ENCODE data around the gene MUC4.
A peak's percentile ranks its signal among the peaks of the same experiment; 100 is the strongest.
"Not testable (repeated sequence)": the region's sequence is repeated elsewhere in the genome, so short reads cannot be mapped to it uniquely, and the experiment has no call there.

The MUC4 gene

DNA sequence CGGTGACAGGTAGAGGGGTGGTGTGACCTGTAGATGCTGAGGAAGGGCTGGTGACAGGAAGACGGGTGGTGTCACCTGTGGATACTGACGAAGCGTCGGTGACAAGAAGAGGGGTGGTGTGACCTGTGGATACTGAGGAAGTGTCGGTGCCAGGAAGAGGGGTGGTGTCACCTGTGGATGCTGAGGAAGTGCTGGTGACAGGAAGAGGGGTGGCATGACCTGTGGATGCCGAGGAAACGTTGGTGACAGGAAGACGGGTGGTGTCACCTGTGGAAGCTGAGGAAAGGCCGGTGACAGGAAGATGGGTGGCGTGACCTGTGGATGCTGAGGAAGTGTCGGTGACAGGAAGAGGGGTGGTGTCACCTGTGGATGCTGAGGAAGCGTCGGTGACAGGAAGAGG, 27.7 kb downstream of the MUC4 start:
- not testable (repeated sequence) for DNase-seq

DNA sequence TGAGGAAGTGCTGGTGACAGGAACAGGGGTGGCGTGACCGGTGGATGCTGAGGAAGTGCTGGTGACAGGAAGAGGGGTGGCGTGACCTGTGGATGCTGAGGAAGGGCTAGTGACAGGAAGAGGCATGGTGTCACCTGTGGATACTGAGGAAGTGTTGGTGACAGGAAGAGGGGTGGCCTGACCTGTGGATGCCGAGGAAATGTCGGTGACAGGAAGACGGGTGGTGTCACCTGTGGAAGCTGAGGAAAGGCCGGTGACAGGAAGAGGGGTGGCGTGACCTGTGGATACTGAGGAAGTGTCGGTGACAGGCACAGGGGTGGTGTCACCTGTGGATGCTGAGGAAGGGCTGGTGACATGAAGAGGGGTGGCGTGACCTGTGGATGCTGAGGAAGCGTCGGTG, 30.5 kb downstream of the MUC4 start:
- DNase-seq = not testable (repeated sequence)

- no peak for DNase-seq
These were observed 33.8 kb downstream of the MUC4 start for GRCh38 chr3:195777975-195778374.

GRCh38 chr3:195774917-195775316, 36.8 kb downstream of the MUC4 start:
- DNase-seq = no peak

GRCh38 chr3:195773956-195774537, 37.7 kb downstream of the MUC4 start:
- no peak for DNase-seq

DNA sequence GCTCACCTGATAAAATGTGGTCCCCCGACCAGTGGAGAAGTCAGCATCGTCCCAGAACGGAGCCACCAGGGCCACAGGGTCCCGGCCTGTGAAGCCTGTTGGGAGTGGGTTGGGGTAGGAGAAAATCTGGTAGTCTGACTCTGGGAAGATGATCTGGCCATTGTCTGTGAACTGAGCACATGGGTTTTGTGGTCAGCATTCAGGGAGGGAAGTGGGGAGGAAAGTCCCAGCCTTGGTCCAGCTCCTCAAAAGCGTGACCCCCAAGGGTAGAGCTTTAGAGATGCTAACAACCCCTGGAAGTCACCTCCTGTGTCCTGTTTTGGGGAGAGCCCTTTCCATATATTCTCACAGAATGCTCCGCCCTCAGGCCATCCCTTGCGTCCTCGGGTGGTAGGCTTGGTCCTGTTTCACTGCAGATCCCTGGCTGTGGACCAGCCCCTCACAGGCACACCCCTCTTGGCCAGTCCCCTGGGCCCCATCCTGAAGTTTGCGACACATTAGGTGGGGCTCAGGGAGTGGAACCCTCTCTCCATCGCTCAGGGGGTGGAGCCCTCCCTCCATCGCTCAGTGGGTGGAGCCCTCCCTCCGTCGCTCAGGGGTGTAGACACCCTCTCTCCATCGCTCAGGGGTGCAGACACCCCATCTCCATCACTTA, 40.0 kb downstream of the MUC4 start:
- DNase-seq = peak; percentile 9

GRCh38 chr3:195770841-195771645, 40.7 kb downstream of the MUC4 start:
- DNase-seq = peak; percentile 26

DNA sequence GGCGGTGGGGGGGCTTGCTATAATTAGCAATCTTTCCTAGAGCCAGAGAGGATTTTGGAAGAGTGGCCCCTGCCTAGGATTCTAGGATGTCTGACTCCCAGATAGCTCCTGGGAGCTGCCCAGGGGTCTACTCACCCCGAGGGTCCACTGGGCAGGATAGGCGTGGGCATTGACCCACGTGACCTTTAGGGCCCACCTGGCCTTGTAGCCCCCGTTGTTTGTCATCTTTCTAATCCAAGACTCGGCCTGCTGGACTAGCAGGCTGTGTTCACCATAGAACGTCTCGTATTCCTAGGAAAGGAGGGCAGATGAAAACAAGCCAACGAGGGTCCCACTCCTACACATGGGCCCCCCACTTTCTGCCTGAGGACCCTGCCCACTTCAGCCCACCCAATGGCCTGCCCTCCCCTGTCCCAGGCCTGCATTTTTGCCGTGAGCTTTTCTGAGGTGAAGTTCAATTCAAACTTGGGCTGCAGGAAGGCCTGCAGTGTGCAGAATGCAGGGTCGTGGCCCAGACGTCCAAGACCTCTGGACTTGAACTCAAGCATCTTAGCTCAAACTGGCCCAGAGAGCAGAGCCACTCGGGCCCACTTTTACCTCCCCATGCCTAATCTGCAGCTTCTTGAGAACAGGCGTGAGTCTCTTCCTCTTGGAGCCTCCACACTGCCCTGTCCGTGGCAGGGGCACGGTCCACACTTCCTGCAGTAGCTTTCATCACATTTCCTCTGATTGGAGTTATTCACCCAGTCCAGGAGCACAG, 41.5 kb downstream of the MUC4 start:
- peak; percentile 34 for DNase-seq

- peak; percentile 13 for DNase-seq
These were observed 42.2 kb downstream of the MUC4 start for GRCh38 chr3:195769551-195769950.

DNA sequence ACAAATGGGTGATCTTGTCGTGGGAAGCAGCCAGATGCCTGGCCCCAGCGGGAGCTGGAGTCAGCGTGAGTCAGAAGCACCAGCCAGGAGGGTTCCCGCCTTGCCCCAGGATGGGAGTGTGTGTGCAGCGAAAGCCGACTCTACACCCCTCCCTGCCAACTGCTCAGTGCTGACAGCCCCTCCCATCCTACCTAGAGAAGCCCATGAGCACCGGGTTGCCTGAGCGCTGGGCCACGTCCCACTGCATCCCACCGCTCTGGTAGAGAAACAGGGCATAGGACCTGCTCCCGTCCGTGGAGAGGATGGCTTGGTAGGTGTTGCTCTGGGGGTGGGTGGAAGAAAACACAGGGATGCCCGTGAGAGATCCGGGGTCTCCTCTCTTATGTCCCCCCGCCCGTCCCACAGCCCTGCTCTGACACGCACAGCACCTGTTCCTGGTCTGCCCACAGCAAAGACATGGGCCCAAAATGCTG, 42.9 kb downstream of the MUC4 start:
- DNase-seq = peak; percentile 34

DNA sequence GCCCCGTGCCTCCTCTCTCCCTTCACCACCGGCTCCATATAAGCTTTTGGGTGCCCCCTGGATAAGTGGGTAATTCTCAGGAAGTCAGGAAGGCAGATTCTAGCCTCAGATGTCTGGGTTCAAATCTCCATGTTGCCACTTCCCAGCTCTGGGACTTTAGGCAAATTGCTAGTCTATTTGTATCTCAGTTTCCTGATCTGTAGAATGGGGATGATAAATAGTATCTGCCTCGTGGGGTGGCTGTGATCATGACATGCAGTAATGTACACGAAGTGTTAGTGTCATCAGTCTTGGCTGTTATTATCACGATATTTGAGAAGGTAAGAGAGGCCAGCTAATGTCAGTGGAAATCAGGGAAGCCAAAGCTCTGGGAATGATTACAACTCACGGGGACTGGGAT, 43.3 kb downstream of the MUC4 start:
- no peak for DNase-seq

GRCh38 chr3:195767792-195768191, 43.9 kb downstream of the MUC4 start:
- peak; percentile 7 for DNase-seq

DNA sequence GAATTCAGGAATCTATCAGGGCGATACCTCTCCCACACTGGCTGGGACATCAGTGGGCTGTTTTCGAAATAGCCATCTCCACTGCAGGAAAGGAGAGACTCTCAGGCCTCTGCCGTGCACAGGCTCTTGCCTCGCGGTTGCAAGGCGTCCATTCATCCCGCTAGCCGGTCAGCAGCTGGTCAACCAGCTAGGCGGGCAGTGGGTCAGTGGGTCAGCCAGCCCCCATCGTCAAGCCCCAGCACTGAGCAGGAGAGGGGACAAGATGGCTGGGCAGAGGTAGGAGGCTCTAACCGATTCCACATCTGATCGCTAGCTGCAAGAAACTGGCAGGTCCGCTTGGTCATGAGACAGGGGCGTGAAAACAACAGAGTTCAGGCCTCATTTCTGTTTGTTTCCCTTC, 45.1 kb downstream of the MUC4 start:
- DNase-seq = peak; percentile 24

DNA sequence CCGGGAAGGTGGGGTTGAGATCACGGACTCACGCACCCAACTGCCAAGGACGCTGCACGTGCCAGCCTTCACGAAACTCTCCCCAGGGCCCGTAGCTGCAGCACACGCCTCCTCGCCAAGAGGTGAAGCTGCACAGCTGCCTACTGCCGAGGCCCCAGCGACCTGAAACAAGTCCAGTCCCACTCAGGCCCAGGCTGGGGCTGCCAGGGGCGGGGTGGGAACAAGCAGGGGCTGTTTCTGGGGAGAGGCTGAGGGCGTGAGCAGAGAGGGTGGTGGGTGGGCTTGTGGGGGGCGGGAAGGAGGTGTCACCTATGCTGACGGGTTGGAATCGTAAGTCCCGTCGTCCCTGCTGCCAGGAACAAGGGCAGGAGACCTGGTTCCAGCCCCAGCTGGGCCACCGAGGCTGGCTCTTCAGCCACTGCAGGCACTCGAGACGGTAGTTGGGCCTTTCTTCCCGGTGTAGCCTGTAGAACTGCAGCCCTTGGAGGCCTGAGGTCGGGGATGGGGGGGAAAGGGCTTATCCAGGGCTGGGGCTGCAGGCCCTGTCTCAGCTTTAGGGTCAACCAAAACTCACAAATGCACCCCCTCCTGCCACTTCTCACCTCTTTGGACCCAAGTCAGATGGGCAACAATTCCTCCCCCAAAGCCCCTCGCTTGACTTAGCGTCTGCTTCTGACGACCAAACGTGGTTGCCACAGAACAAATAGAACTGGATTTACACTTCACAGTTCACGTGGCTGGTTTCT, 46.6 kb downstream of the MUC4 start:
- DNase-seq = no peak

GRCh38 chr3:195763843-195764825, 47.6 kb downstream of the MUC4 start:
- no peak for DNase-seq

GRCh38 chr3:195763076-195763830, 48.5 kb downstream of the MUC4 start:
- DNase-seq = no peak

GRCh38 chr3:195762611-195763010, 49.1 kb downstream of the MUC4 start:
- no peak for DNase-seq

DNA sequence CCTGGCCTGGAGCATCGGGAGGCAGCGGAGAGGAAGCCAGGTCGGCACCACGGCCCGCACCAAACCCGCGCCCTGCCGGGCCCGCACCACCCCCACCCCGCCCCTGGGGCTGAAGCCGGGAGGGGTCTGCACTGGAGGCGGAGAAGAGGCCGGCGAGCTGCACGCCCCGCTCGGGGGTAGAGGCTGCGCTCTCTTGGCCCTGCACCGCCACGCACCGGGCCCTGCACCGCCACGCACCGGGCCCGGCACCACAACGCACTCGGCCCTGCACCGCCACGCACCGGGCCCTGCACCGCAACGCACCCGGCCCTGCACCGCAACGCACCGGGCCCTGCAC, 49.5 kb downstream of the MUC4 start:
- no peak for DNase-seq

DNA sequence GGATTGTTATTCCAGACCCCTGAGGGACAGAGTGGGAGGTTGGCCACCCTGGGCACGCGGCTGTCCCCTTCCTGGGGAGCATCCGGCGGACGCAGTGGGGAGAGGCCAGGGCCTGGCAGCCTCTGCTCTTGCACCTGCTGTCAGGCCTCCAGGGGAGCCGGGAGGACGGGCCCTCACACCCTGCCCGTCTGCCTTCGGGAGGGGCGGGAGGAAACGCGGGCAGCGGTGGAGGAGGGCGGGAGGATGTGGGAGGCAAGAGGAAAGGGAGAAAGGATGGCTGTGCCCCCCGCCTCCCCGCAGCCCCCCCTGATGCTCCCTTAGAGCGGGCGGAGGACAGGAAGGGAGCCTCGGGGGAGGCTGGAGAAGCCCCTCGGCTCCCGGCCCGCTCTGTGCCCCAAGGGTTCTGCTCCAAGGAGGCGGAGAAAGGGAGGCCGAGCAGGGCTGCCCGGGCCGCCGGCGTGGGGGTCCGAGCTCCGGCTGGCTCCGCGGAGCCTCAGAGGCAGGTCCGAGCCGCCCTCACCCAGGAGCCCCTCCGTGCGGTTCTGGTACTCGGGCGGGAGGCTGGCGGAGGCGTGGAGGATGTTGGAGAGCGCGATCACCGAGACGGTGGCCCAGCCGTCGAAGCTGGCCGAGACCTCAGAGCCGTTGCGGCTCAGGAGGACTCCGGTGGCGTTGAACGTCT, 50.0 kb downstream of the MUC4 start:
- no peak for DNase-seq

DNA sequence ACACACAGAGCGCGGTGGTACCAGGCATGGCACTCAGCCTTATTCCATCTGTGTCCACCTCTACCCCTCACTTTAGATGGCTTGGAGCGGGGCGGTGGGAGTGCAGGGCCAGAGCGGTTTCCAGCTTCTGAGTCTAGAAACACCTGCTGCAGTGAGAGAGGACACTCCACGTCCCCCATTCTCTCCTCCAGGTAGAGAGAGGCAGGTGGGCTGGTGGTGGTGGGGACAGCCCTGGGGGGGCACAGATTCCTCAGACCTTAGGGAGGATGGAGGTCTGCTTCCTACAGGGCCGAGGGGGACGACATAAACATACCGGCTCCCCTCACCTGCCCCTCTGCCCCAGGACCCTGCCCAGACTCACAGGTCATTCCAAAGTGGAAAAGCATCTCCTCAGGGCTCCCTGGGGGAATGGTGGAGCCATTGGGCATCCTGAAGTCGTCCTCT, 50.6 kb downstream of the MUC4 start:
- no peak for DNase-seq
